IPS-NIHi11 (cell line): Measurements from ENCODE around the gene NFYA.

Experiments used
- DNase-seq: peaks from one replicate; pipeline ENCODE4 v3.0.0; 2012; ENCODE audit warnings: mixed read lengths, low spot score

NFYA gene

GRCh38 chr6:41072836-41073202, at the start of gene NFYA:
Gene NFYA (plus strand): TSS chr6:41072974. CDS start chr6:41079090, 6,116 bp downstream.
- peak; percentile 93 for DNase-seq

- no peak for DNase-seq
These were observed 49.7 kb upstream of the NFYA start for GRCh38 chr6:41023114-41023513.

- DNase-seq = no peak
These were observed 46.7 kb upstream of the NFYA start for GRCh38 chr6:41025966-41026530.

- no peak for DNase-seq
These were observed 45.5 kb upstream of the NFYA start for GRCh38 chr6:41027241-41027640.

GRCh38 chr6:41027799-41028560, 44.8 kb upstream of the NFYA start:
- DNase-seq = peak; percentile 93

- no peak for DNase-seq
These were observed 44.0 kb upstream of the NFYA start for GRCh38 chr6:41028561-41029412.

- no peak for DNase-seq
These were observed 39.9 kb upstream of the NFYA start for GRCh38 chr6:41032830-41033229.

- DNase-seq = no peak
These were observed 39.0 kb upstream of the NFYA start for GRCh38 chr6:41033776-41034175.

- no peak for DNase-seq
These were observed 36.6 kb upstream of the NFYA start for GRCh38 chr6:41036186-41036585.

GRCh38 chr6:41036601-41037000, 36.2 kb upstream of the NFYA start:
- DNase-seq = no peak

GRCh38 chr6:41037107-41037900, 35.5 kb upstream of the NFYA start:
- DNase-seq = no peak

- no peak for DNase-seq
These were observed 34.6 kb upstream of the NFYA start for GRCh38 chr6:41038205-41038604.

- DNase-seq = peak; percentile 88
These were observed 33.4 kb upstream of the NFYA start, which contains the start of gene UNC5CL for GRCh38 chr6:41039060-41039998. Gene UNC5CL (minus strand): TSS chr6:41039221. CDS start chr6:41035074, 4,147 bp downstream.

GRCh38 chr6:41040101-41040939, 32.5 kb upstream of the NFYA start:
- no peak for DNase-seq

GRCh38 chr6:41040940-41041536, 31.7 kb upstream of the NFYA start:
- no peak for DNase-seq

- no peak for DNase-seq
These were observed 30.3 kb upstream of the NFYA start, which contains the start of gene TSPO2 for GRCh38 chr6:41042226-41043055. Gene TSPO2 (plus strand): TSS chr6:41042467. CDS start chr6:41042986, 519 bp downstream.

GRCh38 chr6:41043151-41043550, 29.6 kb upstream of the NFYA start:
- DNase-seq = no peak

- no peak for DNase-seq
These were observed 27.1 kb upstream of the NFYA start for GRCh38 chr6:41045664-41046063.
